Fibroblast of skin of scalp (primary cell): ENCODE results near the gene PNCK.
"Not testable (repeated sequence)": the region's sequence is repeated elsewhere in the genome, so short reads cannot be mapped to it uniquely, and the experiment has no call there.

Experiments
- DNase-seq: peaks from one replicate; pipeline ENCODE4 v3.0.0-alpha.2; 2013

PNCK gene

GRCh38 chrX:153697924-153698865 is 24.6 kb upstream of the PNCK start:
- no peak for DNase-seq

GRCh38 chrX:153696986-153697722 is 23.5 kb upstream of the PNCK start:
- DNase-seq: not testable (repeated sequence)

- not testable (repeated sequence) for DNase-seq
Measured at GRCh38 chrX:153696538-153696937, 22.9 kb upstream of the PNCK start.

GRCh38 chrX:153696100-153696499 is 22.5 kb upstream of the PNCK start:
- DNase-seq: no peak

GRCh38 chrX:153694687-153695270 is 21.2 kb upstream of the PNCK start:
- DNase-seq: no peak

GRCh38 chrX:153694256-153694655 is 20.6 kb upstream of the PNCK start:
- DNase-seq: not testable (repeated sequence)

GRCh38 chrX:153693216-153694086 is 19.8 kb upstream of the PNCK start:
- DNase-seq: no peak

GRCh38 chrX:153692611-153693156 is 19.1 kb upstream of the PNCK start:
- no peak for DNase-seq

- no peak for DNase-seq
Measured at GRCh38 chrX:153692003-153692402, 18.4 kb upstream of the PNCK start.

GRCh38 chrX:153691032-153691827 is 17.6 kb upstream of the PNCK start:
- not testable (repeated sequence) for DNase-seq

- no peak for DNase-seq
Measured at GRCh38 chrX:153690466-153690865, 16.9 kb upstream of the PNCK start.

- no peak for DNase-seq
Measured at GRCh38 chrX:153689654-153690465, 16.2 kb upstream of the PNCK start.

GRCh38 chrX:153688911-153689590 is 15.4 kb upstream of the PNCK start:
- DNase-seq: peak; percentile 26

GRCh38 chrX:153688506-153688905 is 14.9 kb upstream of the PNCK start:
- no peak for DNase-seq

GRCh38 chrX:153688071-153688470 is 14.5 kb upstream of the PNCK start:
- no peak for DNase-seq

- DNase-seq: peak; percentile 78
Measured at GRCh38 chrX:153687121-153688039, 13.8 kb upstream of the PNCK start, which contains the start of gene SLC6A8. TSS of gene SLC6A8 (plus strand) at chrX:153687926. CDS start at chrX:153688575, 649 bp downstream.

GRCh38 chrX:153686711-153687110 is 13.1 kb upstream of the PNCK start:
- no peak for DNase-seq
